Tibial nerve (tissue), 4 donors: ENCODE measurements around the gene DEK. TPM values are rescaled to one million over a fixed set of nuclear protein-coding genes. Genes with fewer than 3 reads are reported as not detected.

ENCODE experiments used
- DNase-seq, 2 donors: peaks; one replicate each; pipeline ENCODE4 v3.0.0-alpha.2; 2019; ENCODE audit warnings: low spot score in 2 of 2
- H3K27ac ChIP-seq, 4 donors: fragments of 200-600 bp; sonication (generic) in 3 of 4; one replicate each; pipeline ENCODE4 v1.5.1; 2017 to 2019; ENCODE audit warnings: mild to moderate bottlenecking in 1 of 4
- H3K27me3 ChIP-seq, 2 donors: fragments of 200-600 bp; sonication (generic) in 1 of 2; one replicate each; pipeline versions ENCODE4 v1.5.1 to v1.6.0; 2017 to 2019
- H3K36me3 ChIP-seq, 3 donors: fragments of 200-600 bp; sonication (generic); one replicate each; pipeline ENCODE4 v1.5.1; 2018 to 2019
- H3K4me1 ChIP-seq, 4 donors: fragments of 200-600 bp; sonication (generic) in 3 of 4; one replicate each; pipeline ENCODE4 v1.5.1; 2017 to 2019
- H3K4me3 ChIP-seq, 4 donors: fragments of 200-600 bp; sonication (generic) in 3 of 4; one replicate each; pipeline ENCODE4 v1.5.1; 2017 to 2019; ENCODE audit warnings: mild to moderate bottlenecking in 1 of 4, moderate library complexity in 1 of 4
- H3K9me3 ChIP-seq, 4 donors: fragments of 200-600 bp; sonication (generic) in 3 of 4; one replicate each; pipeline ENCODE4 v1.5.1; 2017 to 2019
- CTCF ChIP-seq, 5 experiments: fragments of 200-600 bp in 3 of 5; fragments of 450-650 bp in 2 of 5; sonication (generic) in 3 of 5; IDR thresholded peaks; one replicate each; pipeline ENCODE4 v1.5.1; 2016 to 2019; ENCODE audit warnings: antibody characterized with exemption in 5 of 5, mild to moderate bottlenecking in 3 of 5, moderate library complexity in 2 of 5
- EP300 ChIP-seq, 2 donors: sonication (generic); formaldehyde crosslinking; IDR thresholded peaks; one replicate each; pipeline ENCODE4 v1.6.1; 2017; ENCODE audit warnings: antibody characterized with exemption in 2 of 2, mild to moderate bottlenecking in 1 of 2
- POLR2A ChIP-seq, 2 donors: fragments of 450-650 bp; IDR thresholded peaks; one replicate each; pipeline ENCODE4 v1.6.1; 2017; ENCODE audit warnings: antibody characterized with exemption in 2 of 2, mild to moderate bottlenecking in 2 of 2, moderate library complexity in 2 of 2
- WGBS, 2 donors: methylation state at CpG; one replicate each; pipeline ENCODE4 v1.1.5; 2018; 5-methylcytosine and 5-hydroxymethylcytosine counted together
- total RNA-seq, 4 donors: library from RNA; depleted of rRNA; stranded (reverse); fragments of >200 nt; gene quantifications; one replicate each; pipeline ENCODE4 v1.1.0, GENCODE V29; 2016

DEK gene
- total RNA-seq, 4 donors from 2014 or later: 112 to 147 (median 123) TPM

GRCh38 chr6:18306977-18307376, 42.6 kb upstream of the DEK start:
- Histone ChIP-seq H3K9me3 (no peaks in the 10 kb centered on the region), H3K4me3 (no peak overlapping the region), H3K27me3 (no peaks in the 10 kb centered on the region), H3K27ac (no peak overlapping the region), H3K36me3 (no peaks in the 10 kb centered on the region), H3K4me1 (no peaks in the 10 kb centered on the region)
- no peak for DNase-seq
- WGBS, 2 donors: 94 to 96% methylated on average over 2 of the region's 2 CpGs
- TF ChIP-seq CTCF (IDR thresholded peaks at IDR 0.05) (no peak), EP300 (IDR thresholded peaks at IDR 0.05) (no peak), POLR2A (IDR thresholded peaks at IDR 0.05) (no peak)

GRCh38 chr6:18302561-18303439, 38.5 kb upstream of the DEK start:
- Histone ChIP-seq H3K27ac (no peak overlapping the region), H3K36me3 (no peaks in the 10 kb centered on the region), H3K27me3 (no peaks in the 10 kb centered on the region), H3K4me3 (no peak overlapping the region), H3K9me3 (no peaks in the 10 kb centered on the region), H3K4me1 (no peaks in the 10 kb centered on the region)
- WGBS, 2 donors: 84 to 85% methylated on average over 8 of the region's 8 CpGs
- TF ChIP-seq POLR2A (IDR thresholded peaks at IDR 0.05) (no peak), EP300 (IDR thresholded peaks at IDR 0.05) (no peak), CTCF (IDR thresholded peaks at IDR 0.05) (no peak)
- DNase-seq: no peak

GRCh38 chr6:18293076-18293904, 29.0 kb upstream of the DEK start:
- Histone ChIP-seq H3K4me1 (no peaks in the 10 kb centered on the region), H3K9me3 (no peaks in the 10 kb centered on the region), H3K4me3 (no peak overlapping the region), H3K27ac (no peak overlapping the region), H3K36me3 (no peaks in the 10 kb centered on the region), H3K27me3 (no peaks in the 10 kb centered on the region)
- no peak for TF ChIP-seq EP300 (IDR thresholded peaks at IDR 0.05)
- no peak for TF ChIP-seq POLR2A (IDR thresholded peaks at IDR 0.05)
- no peak for TF ChIP-seq CTCF (IDR thresholded peaks at IDR 0.05)
- no peak for DNase-seq
- WGBS, 2 donors: 35 to 46% methylated on average over 6 of the region's 6 CpGs

- WGBS, 2 donors: 88 to 89% methylated on average over 4 of the region's 4 CpGs
- TF ChIP-seq EP300 (IDR thresholded peaks at IDR 0.05) (no peak), CTCF (IDR thresholded peaks at IDR 0.05) (no peak), POLR2A (IDR thresholded peaks at IDR 0.05) (no peak)
- Histone ChIP-seq H3K4me3 (no peak overlapping the region), H3K36me3 (no peaks in the 10 kb centered on the region), H3K27ac (no peak overlapping the region), H3K9me3 (no peaks in the 10 kb centered on the region), H3K4me1 (no peaks in the 10 kb centered on the region), H3K27me3 (no peaks in the 10 kb centered on the region)
- DNase-seq: no peak
Observed at GRCh38 chr6:18289283-18289682, 25.0 kb upstream of the DEK start.

GRCh38 chr6:18284261-18284660, 19.9 kb upstream of the DEK start:
- no peak for TF ChIP-seq POLR2A (IDR thresholded peaks at IDR 0.05)
- no peak for TF ChIP-seq CTCF (IDR thresholded peaks at IDR 0.05)
- TF ChIP-seq EP300 (IDR thresholded peaks at IDR 0.05): no peak
- no peak for DNase-seq
- no peaks in the 10 kb centered on the region for H3K4me1 ChIP-seq
- no peaks in the 10 kb centered on the region for H3K9me3 ChIP-seq
- no peak overlapping the region for H3K4me3 ChIP-seq
- no peaks in the 10 kb centered on the region for H3K36me3 ChIP-seq
- peaks cover 0 to 19% of the 10 kb centered on the region in 2 donors for H3K27me3 ChIP-seq
- H3K27ac ChIP-seq: no peak overlapping the region
- WGBS, 2 donors: 56 to 71% methylated on average over 2 of the region's 2 CpGs
